ENCODE results near the gene ODAD4.

ODAD4 gene

DNA sequence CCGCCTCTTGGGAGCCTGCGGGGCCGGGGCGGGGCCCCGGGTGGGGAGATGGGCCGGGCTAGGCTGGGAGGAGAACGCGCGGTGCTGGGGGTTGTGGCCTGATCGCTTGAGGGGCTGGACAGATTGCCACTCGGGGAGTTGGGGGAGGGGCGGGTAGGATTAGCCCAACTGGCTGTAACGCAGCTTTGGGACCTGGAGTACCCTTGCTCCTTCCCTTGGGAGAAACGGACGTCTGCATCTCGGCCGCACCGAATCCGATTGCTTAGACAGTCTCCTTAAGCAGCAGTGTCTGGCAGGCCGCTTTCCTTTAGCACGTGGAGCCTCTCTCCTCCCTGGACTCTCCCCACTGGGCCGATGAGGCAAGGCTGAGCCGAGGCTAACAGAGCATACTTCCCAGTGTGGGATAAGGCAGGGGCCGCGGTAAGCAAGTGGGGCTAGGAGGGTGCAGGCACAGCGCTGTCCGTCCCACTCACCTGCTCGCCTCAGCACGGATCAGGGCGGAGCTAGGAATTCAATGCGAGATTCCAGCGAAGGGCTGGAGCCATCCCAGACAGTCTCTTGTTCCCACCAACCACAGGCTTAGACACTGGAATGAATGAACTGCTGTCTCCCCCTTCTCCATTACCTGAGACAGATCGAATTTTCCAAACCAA, 11.1 kb upstream of the ODAD4 start:
- Histone ChIP-seq H3K4me3 (ENCODE audit: insufficient read depth in 1 of 2, low read depth in 1 of 2, low read length in 2 of 2) (peak overlapping the region; percentile 38 to 67), H4K8ac (ENCODE audit: low read length) (peak overlapping the region; percentile 93), H3K9ac (ENCODE audit: low read length) (peak overlapping the region; percentile 65), H3K4me2 (ENCODE audit: low read length, poor library complexity, severe bottlenecking) (peak overlapping the region; percentile 93), H3K27me3 (ENCODE audit: control insufficient read depth in 1 of 2, insufficient read depth in 1 of 2, low read length in 2 of 2) (no peaks in the 10 kb centered on the region), H3K18ac (ENCODE audit: low read depth in 1 of 2, low read length in 2 of 2) (peak overlapping the region; percentile 68 to 97), H3K27ac (ENCODE audit: low read length, poor library complexity, severe bottlenecking) (peak overlapping the region; percentile 62), H2AK5ac (ENCODE audit: low read length, severe bottlenecking) (no peak overlapping the region), H2BK120ac (ENCODE audit: low read depth, low read length) (no peak overlapping the region), H3K4ac (ENCODE audit: low read depth in 1 of 2, low read length in 2 of 2) (peak overlapping the region in 1 of 2 experiments; percentile 64), H3K14ac (ENCODE audit: low read length in 2 of 2) (peak overlapping the region in 1 of 2 experiments; percentile 56), H2BK15ac (ENCODE audit: low read depth, poor library complexity, severe bottlenecking) (peak overlapping the region; percentile 93), H3K23ac (ENCODE audit: low read length in 2 of 2) (peak overlapping the region in 1 of 2 experiments; percentile 97), H4K91ac (ENCODE audit: low read length) (peak overlapping the region; percentile 94), H3K79me1 (replicated peaks; ENCODE audit: low read length, poor library complexity, severe bottlenecking) (peaks cover 3% of the 10 kb centered on the region), H3K36me3 (ENCODE audit: control insufficient read depth in 1 of 2, insufficient read depth in 2 of 2, low read depth in 1 of 2, low read length in 2 of 2) (peaks cover 4 to 8% of the 10 kb centered on the region in 2 experiments), H3K4me1 (ENCODE audit: control insufficient read depth, insufficient read depth, low read depth, low read length) (peaks cover 24% of the 10 kb centered on the region), H2AFZ (ENCODE audit: low read depth, low read length) (peak overlapping the region; percentile 75), H3K9me3 (ENCODE audit: control insufficient read depth, low read length) (no peaks in the 10 kb centered on the region), H2BK5ac (ENCODE audit: low read depth, low read length, poor library complexity, severe bottlenecking) (no peak overlapping the region), H2BK12ac (ENCODE audit: low read length in 2 of 2) (peak overlapping the region in 1 of 2 experiments; percentile 99)
- DNase-seq: no peak
- 4% methylated on average over 26 of the region's 33 CpGs for WGBS

DNA sequence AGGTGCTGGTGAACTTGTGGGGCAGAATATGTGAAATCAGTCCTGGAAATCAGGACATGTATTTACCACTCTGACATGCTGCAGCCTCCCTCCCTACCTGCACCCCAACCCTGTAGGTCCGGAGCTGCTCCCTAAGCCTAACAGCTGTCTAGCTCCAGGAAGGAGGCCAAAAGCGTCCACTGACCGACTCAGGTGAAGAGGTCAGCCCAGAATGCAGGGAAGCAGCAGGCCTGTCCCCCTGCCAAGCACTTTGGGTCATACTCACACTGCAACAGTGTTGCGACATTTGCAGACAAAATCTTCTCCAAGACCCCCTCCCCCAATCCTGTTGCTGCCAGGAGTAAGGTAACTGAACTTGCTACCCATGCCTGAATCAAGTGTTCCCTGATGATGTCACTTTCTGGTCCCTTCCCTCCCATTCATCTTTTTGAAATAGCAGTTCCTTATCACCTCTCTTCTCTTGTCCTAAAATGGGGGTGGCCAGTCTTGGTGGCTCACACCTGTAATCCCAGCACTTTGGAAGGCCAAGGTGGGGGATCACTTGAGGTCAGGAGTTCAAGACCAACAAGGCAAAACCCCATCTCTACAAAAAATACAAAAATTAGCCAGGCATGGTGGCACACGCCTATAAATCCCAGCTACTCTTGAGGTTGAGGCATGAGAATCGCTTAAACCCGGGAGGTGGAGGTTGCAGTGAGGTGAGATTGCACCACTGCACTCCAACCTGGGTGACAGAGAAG, 10.4 kb upstream of the ODAD4 start:
- H3K27me3 ChIP-seq (ENCODE audit: control insufficient read depth in 1 of 2, insufficient read depth in 1 of 2, low read length in 2 of 2): no peaks in the 10 kb centered on the region
- WGBS: 78% methylated on average over 7 of the region's 7 CpGs
- H3K18ac ChIP-seq (ENCODE audit: low read depth in 1 of 2, low read length in 2 of 2): peak overlapping the region in 1 of 2 experiments; percentile 97
- H3K4me1 ChIP-seq (ENCODE audit: control insufficient read depth, insufficient read depth, low read depth, low read length): peaks cover 20% of the 10 kb centered on the region
- peak overlapping the region in 1 of 2 experiments; percentile 73 for H3K14ac ChIP-seq (ENCODE audit: low read length in 2 of 2)
- H2BK5ac ChIP-seq (ENCODE audit: low read depth, low read length, poor library complexity, severe bottlenecking): no peak overlapping the region
- H3K4me2 ChIP-seq (ENCODE audit: low read length, poor library complexity, severe bottlenecking): peak overlapping the region; percentile 93
- H4K91ac ChIP-seq (ENCODE audit: low read length): peak overlapping the region; percentile 78
- peak overlapping the region in 1 of 2 experiments; percentile 67 for H3K4me3 ChIP-seq (ENCODE audit: insufficient read depth in 1 of 2, low read depth in 1 of 2, low read length in 2 of 2)
- H2BK12ac ChIP-seq (ENCODE audit: low read length in 2 of 2): peak overlapping the region in 1 of 2 experiments; percentile 99
- H3K9me3 ChIP-seq (ENCODE audit: control insufficient read depth, low read length): no peaks in the 10 kb centered on the region
- H2AFZ ChIP-seq (ENCODE audit: low read depth, low read length): no peak overlapping the region
- peak overlapping the region; percentile 35 for H2BK120ac ChIP-seq (ENCODE audit: low read depth, low read length)
- H2BK15ac ChIP-seq (ENCODE audit: low read depth, poor library complexity, severe bottlenecking): no peak overlapping the region
- peak overlapping the region; percentile 65 for H3K9ac ChIP-seq (ENCODE audit: low read length)
- no peak for DNase-seq
- peak overlapping the region; percentile 59 for H4K8ac ChIP-seq (ENCODE audit: low read length)
- H3K27ac ChIP-seq (ENCODE audit: low read length, poor library complexity, severe bottlenecking): no peak overlapping the region
- H2AK5ac ChIP-seq (ENCODE audit: low read length, severe bottlenecking): no peak overlapping the region
- peak overlapping the region in 1 of 2 experiments; percentile 97 for H3K23ac ChIP-seq (ENCODE audit: low read length in 2 of 2)
- H3K79me1 ChIP-seq (replicated peaks; ENCODE audit: low read length, poor library complexity, severe bottlenecking): peaks cover 4% of the 10 kb centered on the region
- peak overlapping the region in 1 of 2 experiments; percentile 64 for H3K4ac ChIP-seq (ENCODE audit: low read depth in 1 of 2, low read length in 2 of 2)
- H3K36me3 ChIP-seq (ENCODE audit: control insufficient read depth in 1 of 2, insufficient read depth in 2 of 2, low read depth in 1 of 2, low read length in 2 of 2): peaks cover 4 to 5% of the 10 kb centered on the region in 2 experiments

DNA sequence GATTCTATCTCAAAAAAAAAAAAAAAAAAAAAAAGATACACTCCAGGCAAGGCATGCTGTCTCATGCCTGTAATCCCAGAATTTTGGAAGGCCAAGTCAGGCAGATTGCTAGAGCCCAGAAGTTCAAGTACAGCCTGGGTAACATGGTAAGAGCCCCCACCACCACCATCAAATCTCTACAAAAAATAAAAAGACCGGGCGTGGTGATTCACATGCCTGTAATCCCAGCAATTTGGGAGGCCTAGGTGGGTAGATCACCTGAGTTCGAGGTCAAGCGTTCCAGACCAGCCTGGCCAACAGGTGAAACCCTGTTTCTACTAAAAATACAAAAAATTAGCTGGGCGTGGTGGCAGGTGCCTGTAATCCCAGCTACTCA, 9.8 kb upstream of the ODAD4 start:
- Histone ChIP-seq H4K91ac (ENCODE audit: low read length) (no peak overlapping the region), H3K9ac (ENCODE audit: low read length) (no peak overlapping the region), H2BK5ac (ENCODE audit: low read depth, low read length, poor library complexity, severe bottlenecking) (no peak overlapping the region), H3K18ac (ENCODE audit: low read depth in 1 of 2, low read length in 2 of 2) (no peak overlapping the region), H3K4ac (ENCODE audit: low read depth in 1 of 2, low read length in 2 of 2) (no peak overlapping the region), H3K9me3 (ENCODE audit: control insufficient read depth, low read length) (no peaks in the 10 kb centered on the region), H3K27me3 (ENCODE audit: control insufficient read depth in 1 of 2, insufficient read depth in 1 of 2, low read length in 2 of 2) (no peaks in the 10 kb centered on the region), H2AFZ (ENCODE audit: low read depth, low read length) (no peak overlapping the region), H3K14ac (ENCODE audit: low read length in 2 of 2) (no peak overlapping the region), H3K79me1 (replicated peaks; ENCODE audit: low read length, poor library complexity, severe bottlenecking) (peaks cover 4% of the 10 kb centered on the region), H4K8ac (ENCODE audit: low read length) (no peak overlapping the region), H3K4me1 (ENCODE audit: control insufficient read depth, insufficient read depth, low read depth, low read length) (peaks cover 15% of the 10 kb centered on the region), H3K23ac (ENCODE audit: low read length in 2 of 2) (no peak overlapping the region), H3K27ac (ENCODE audit: low read length, poor library complexity, severe bottlenecking) (no peak overlapping the region), H3K4me2 (ENCODE audit: low read length, poor library complexity, severe bottlenecking) (no peak overlapping the region), H2BK12ac (ENCODE audit: low read length in 2 of 2) (no peak overlapping the region), H3K36me3 (ENCODE audit: control insufficient read depth in 1 of 2, insufficient read depth in 2 of 2, low read depth in 1 of 2, low read length in 2 of 2) (peaks cover 0 to 4% of the 10 kb centered on the region in 2 experiments), H2BK15ac (ENCODE audit: low read depth, poor library complexity, severe bottlenecking) (no peak overlapping the region), H2AK5ac (ENCODE audit: low read length, severe bottlenecking) (no peak overlapping the region), H2BK120ac (ENCODE audit: low read depth, low read length) (no peak overlapping the region), H3K4me3 (ENCODE audit: insufficient read depth in 1 of 2, low read depth in 1 of 2, low read length in 2 of 2) (no peak overlapping the region)
- 99% methylated on average over 5 of the region's 5 CpGs for WGBS
- no peak for DNase-seq

DNA sequence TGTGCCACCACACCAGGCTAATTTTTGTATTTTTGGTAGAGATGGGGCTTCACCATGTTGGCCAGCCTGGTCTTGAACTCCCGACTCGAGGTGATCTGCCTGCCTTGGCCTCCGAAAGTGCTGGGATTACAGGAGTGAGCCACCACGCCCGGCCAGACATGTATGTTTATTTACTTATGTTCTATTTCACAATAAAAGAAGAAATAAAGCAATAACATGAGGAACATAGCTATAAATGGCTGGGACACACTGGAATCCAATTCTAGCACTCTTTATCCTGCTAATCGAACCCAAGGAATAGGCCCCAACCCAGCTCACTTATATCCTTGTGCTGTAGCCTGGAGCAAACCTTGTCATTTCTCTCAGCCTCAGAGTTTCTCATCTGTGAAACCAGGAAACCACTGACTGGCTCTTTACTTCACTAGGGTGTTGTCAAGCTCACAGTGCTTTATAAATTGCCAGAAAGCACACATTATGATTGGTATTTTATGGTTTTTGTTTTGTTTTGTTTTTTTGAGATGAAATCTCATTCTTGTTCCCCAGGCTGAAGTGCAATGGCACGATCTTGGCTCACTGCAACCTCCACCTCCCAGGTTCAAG, 4.3 kb upstream of the ODAD4 start:
- Histone ChIP-seq H3K9me3 (ENCODE audit: control insufficient read depth, low read length) (no peaks in the 10 kb centered on the region), H3K18ac (ENCODE audit: low read depth in 1 of 2, low read length in 2 of 2) (no peak overlapping the region), H3K9ac (ENCODE audit: low read length) (no peak overlapping the region), H2AK5ac (ENCODE audit: low read length, severe bottlenecking) (no peak overlapping the region), H3K36me3 (ENCODE audit: control insufficient read depth in 1 of 2, insufficient read depth in 2 of 2, low read depth in 1 of 2, low read length in 2 of 2) (no peaks in the 10 kb centered on the region), H2BK12ac (ENCODE audit: low read length in 2 of 2) (no peak overlapping the region), H3K27me3 (ENCODE audit: control insufficient read depth in 1 of 2, insufficient read depth in 1 of 2, low read length in 2 of 2) (no peaks in the 10 kb centered on the region), H2BK120ac (ENCODE audit: low read depth, low read length) (no peak overlapping the region), H2BK15ac (ENCODE audit: low read depth, poor library complexity, severe bottlenecking) (no peak overlapping the region), H3K4me3 (ENCODE audit: insufficient read depth in 1 of 2, low read depth in 1 of 2, low read length in 2 of 2) (no peak overlapping the region), H3K27ac (ENCODE audit: low read length, poor library complexity, severe bottlenecking) (no peak overlapping the region), H4K91ac (ENCODE audit: low read length) (no peak overlapping the region), H4K8ac (ENCODE audit: low read length) (no peak overlapping the region), H2AFZ (ENCODE audit: low read depth, low read length) (no peak overlapping the region), H2BK5ac (ENCODE audit: low read depth, low read length, poor library complexity, severe bottlenecking) (no peak overlapping the region), H3K23ac (ENCODE audit: low read length in 2 of 2) (no peak overlapping the region), H3K4me1 (ENCODE audit: control insufficient read depth, insufficient read depth, low read depth, low read length) (peaks cover 3% of the 10 kb centered on the region), H3K4me2 (ENCODE audit: low read length, poor library complexity, severe bottlenecking) (no peak overlapping the region), H3K14ac (ENCODE audit: low read length in 2 of 2) (no peak overlapping the region), H3K79me1 (replicated peaks; ENCODE audit: low read length, poor library complexity, severe bottlenecking) (peaks cover 4% of the 10 kb centered on the region), H3K4ac (ENCODE audit: low read depth in 1 of 2, low read length in 2 of 2) (no peak overlapping the region)
- WGBS: 91% methylated on average over 2 of the region's 7 CpGs
- DNase-seq: no peak

All from mesenchymal stem cell (in vitro differentiated cells and primary cell).